HG03135 (cell line): ENCODE measurements around the gene PRAMEF13.
"Not testable (repeated sequence)": the region's sequence is repeated elsewhere in the genome, so short reads cannot be mapped to it uniquely, and the experiment has no call there.

ENCODE experiments used
- ATAC-seq: cut with Tn5 transposase; IDR thresholded peaks from one replicate; pipeline ENCODE4 v1.9.1; 2021; ENCODE audit warnings: mild to moderate bottlenecking, moderate library complexity; ENCODE audit not compliant: unreplicated experiment

The PRAMEF13 gene, protein sequence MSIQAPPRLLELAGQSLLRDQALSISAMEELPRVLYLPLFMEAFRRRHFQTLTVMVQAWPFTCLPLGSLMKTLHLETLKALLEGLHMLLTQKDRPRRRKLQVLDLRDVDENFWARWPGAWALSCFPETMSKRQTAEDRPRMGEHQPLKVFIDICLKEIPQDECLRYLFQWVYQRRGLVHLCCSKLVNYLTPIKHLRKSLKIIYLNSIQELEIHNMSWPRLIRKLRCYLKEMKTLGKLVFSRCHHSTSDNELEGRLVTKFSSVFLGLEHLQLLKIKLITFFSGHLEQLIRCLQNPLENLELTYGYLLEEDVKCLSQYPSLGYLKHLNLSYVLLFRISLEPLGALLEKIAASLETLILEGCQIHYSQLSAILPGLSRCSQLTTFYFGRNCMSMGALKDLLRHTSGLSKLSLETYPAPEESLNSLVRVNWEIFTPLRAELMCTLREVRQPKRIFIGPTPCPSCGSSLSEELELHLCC

DNA sequence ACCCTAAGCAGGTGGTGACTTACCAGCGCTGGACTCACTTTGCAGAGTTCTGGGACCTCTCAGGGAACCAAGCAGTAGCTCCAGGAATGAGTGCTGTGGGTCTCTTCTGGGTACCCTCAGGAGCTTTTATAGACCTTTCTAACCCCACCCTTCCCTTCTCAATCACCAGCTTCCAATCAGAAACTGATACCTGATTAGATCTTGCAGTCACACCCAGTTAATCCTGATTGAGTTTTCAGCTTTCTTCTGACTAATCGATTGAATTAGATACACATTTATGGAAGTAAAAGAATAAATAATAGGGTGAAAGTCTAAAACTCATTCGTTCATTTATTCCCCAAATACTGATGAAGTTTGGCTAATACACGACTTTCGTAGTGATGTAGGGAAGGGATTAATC, at the start of gene PRAMEF13:
TSS of gene PRAMEF13 (minus strand) at position 101 of the 400 bp plus-strand sequence. CDS start 1,820 bp downstream, outside the sequence.
- ATAC-seq, result not testable (repeated sequence)

DNA sequence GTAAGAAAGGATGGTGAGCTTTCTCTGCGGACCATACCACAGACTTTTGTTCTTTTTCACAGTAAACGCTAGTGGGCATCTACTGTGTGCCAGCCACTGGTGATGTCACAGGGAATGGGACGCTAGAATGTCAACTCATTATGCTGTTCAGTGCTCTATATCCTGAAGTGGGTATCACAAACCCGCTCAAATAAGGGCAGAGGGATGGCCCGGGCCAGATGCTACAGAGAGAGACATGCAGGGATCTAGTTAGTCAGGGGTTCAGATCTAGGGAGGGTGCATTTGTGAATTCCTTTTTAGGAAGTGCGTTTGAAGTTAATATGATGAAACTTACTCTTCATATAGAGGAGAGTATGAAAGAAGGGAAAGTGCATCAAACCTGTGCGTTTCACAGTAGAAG, 45.9 kb upstream of the PRAMEF13 start:
- ATAC-seq, result not testable (repeated sequence)

DNA sequence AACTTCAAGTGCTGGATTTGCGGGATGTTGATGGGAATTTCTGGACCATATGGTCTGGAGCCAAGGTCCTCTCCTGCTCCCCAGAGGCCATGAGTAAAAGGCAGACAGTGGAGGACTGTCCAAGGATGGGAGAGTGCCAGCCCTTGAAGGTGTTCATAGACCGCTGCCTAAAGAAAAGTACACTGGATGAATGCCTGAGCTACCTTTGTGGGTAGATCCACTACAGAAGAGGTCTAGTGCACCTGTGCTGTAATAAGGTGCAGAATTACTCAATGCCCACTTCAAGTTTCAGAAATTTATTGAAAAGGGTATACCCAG, 45.3 kb upstream of the PRAMEF13 start:
- not testable (repeated sequence) for ATAC-seq

DNA sequence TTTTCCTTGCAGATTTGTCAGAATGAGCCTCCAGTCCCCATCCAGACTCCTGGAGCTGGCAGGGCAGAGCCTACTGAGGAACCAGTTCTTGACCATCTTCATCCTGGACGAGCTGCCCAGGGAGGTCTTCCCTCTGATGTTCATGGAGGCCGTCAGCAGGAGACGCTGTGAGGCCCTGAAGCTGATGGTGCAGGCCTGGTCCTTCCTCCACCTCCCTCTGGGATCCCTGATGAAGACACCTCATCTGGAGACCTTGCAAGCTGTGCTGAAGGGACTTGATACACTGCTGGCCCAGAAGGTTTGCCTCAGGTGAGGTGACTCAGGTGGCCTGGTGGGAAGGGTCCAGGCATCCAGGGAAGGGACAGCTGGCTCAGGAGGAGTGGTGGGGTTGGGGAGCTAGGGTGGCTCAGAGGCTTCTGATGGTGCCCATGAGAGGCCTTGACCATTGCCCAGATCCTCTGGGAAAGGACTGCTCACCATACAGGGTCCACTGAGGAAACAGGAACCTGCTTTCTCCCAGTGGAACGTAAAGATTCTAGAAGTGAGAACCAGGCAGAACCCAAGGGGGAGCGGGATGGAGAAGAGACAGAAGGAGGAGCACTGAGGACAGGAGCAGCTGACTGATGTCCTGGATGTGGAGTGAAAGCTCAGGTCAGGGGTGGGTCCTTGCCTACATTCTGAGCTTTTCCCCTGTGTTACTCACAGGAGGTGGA, 44.8 kb upstream of the PRAMEF13 start:
- ATAC-seq, result not testable (repeated sequence)

DNA sequence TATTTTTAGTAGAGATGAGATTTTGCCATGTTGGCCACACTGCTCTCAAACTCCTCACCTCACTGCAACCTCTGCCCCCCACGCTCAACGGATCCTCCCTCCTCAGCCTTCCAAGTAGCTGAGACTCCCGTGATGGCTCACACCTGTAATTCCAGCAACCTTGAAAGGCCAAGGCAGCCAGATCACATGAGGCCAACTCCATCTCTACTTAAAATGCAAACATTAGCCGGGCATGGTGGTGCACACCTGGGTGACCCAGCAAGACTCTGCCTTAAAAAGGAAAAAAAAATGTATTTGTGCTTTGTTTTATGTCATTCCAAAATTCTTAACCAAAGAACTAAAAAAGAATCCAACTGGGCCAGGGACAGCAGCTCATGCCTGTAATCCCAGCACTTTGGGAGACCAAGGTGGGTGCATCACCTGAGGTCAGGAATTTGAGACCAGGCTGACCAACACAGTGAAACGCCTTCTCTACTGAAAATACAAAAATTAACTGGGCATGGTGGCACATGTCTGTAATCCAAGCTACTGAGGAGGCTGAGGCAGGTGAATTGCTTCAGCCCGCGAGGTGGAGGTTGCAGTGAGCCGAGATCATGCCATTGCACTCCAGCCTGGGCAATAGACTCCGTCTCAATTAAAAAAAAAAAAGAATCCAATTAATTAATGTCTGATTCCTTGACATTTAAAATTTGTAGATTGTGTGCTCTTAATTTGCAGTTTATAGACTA, 42.5 kb upstream of the PRAMEF13 start:
- not testable (repeated sequence) for ATAC-seq

DNA sequence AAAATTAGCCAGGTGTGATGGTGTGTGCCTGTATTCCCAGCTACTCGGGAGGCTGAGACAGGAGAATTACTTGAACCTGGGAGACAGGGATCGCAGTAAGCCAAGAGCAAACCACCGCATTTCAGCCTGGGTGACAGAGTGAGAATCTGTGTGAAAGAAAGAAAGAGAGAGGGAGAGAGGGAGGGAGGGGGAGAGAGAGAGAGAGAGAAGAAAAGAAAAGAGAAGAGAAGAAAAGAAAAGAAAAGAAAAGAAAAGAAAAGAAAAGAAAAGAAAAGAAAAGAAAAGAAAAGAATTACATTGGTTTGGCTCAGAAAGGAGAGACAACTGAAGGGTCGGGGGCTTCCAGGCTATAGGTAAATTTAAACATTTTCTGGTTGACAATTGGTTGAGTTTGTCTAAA, 38.4 kb upstream of the PRAMEF13 start:
- not testable (repeated sequence) for ATAC-seq

DNA sequence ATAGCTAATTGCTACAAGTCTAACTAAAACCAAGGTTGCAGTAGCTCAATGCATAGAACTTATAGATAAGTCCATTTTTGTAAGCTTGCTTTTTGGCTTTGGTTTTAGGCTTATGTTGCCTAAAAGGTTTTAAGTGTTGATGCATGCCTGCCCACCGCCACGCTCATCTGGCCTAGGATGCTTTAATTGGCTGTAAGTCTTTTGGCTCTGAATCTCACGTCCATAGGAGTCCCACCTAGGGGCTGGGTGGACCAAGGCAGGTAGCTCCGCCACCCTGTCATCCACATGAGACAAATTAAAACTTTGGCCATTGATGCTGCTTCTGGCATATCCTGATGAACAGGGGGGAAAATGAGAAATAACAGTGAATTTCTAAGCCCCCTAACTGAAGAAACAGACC, 36.4 kb upstream of the PRAMEF13 start:
- not testable (repeated sequence) for ATAC-seq

DNA sequence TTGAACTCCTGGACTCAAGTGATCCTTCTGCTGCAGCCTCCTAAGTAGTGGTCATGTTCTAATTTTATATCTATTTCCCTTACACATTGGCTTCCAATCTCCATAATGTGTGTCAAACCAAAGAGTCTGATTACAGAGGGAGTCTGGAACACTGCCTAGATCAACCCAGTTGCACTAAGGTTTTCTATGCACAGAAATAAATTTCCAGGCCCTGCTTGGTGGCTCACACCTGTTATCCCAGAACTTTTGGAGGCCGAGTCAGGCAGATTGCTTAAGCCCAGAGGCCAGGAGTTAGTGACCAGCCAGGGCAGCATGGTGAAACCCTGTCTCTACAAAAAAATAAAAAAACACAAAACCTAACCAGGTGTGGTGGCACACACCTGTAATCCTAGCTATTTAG, 32.8 kb upstream of the PRAMEF13 start:
- ATAC-seq, result not testable (repeated sequence)

DNA sequence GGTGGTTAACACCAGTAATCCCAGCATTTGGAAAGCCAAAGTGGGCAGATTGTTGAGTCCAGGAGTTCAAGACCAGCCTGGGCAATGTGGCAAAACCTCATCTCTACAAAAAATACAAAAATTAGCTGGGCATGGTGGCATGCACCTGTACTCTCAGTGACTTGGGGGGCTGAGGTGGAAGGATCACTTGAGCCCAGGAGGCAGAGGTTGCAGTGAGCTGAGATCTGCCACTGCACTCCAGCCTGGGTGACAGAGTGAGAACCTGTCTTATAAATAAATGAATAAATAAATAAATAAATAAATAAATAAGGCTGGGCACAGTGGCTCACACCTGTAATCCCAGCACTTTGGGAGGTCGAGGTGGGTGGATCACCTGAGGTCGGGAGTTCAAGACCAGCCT, 30.8 kb upstream of the PRAMEF13 start:
- ATAC-seq, result not testable (repeated sequence)

DNA sequence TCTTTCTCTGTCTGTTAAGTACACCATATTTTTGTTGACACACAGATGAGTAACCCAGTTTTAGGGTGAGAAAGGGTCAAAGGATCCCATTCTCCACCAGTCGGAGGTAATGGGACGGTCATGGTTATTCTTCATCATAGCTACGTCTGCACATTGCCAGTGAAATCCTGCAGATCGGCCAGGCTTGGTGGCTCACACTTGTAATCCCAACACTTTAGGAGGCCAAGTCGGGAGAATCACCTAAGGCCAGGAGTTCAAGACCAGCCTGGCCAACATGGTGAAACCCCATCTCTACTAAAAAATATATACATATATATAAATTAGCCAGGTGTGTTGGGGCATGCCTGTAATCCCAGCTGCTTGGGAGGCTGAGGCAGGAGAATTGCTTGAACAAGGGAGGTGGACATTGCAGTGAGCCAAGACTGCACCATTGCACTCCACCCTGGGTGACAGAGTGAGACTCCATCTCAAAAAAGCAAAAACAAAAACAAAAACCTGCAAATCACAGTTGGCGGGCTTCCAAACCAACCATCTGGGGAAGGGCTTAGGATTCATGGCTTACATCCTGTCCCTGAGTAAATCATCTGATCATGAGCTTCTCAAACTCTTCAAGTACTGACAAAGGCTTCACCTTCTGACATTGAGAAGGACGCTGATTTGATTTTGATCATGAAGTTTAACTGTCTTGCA, 30.0 kb upstream of the PRAMEF13 start:
- ATAC-seq, result not testable (repeated sequence)

DNA sequence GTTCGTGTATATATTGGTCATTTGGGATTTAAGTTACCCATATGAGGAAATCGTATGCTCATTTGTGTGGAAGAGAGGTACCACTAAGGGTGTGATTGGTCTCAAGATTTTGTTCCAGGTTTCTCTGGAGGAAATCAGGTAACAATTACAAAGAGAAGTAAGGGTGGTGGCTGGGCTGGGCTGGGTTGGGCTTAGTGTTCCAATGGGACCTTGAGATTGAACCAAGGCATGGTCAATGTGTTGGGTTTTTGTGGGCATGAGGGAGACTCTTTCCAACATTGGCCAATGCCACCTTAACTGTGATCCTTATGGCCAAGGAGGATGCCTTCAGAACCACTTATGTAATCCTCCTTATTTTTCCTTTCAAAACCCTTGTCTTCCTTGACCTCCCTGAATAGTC, 29.4 kb upstream of the PRAMEF13 start:
- not testable (repeated sequence) for ATAC-seq

DNA sequence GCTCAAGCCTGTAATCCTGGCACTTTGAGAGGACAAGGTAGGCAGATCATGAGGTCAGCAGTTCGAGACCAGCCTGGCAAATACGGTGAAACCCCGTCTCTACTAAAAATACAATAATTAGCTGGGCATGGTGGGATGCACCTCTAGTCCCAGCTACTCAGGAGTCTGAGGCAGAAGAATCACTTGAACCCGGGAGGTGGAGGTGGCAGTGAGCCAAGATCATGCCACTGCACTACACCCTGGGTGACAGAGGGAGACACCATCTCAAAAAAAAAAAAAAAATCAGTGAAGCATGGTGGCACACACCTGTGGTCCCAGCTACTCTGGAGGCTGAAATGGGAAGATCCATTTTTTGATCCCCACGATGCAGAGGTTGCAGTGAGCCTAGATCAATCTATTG, 28.9 kb upstream of the PRAMEF13 start:
- ATAC-seq, result not testable (repeated sequence)

DNA sequence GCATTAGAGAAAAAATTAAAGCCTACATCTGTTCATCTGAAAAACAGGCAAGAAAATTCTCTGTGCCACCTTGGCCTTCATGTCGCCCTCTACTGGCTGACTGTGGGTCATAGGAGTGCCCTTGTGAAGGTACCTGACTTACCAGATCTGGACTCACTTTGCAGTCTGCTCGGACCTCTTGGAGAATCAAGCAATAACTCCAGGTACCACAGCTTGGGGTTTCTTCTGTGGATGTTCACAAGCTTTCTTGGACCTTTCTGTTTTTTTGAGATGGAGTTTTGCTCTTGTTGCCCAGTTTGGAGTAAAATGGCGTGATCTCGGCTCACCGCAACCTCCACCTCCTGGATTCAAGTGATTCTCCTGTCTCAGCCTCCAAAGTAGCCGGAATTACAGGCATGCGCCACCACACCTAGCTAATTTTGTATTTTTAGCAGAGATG, 27.2 kb upstream of the PRAMEF13 start:
- ATAC-seq, result no peak

DNA sequence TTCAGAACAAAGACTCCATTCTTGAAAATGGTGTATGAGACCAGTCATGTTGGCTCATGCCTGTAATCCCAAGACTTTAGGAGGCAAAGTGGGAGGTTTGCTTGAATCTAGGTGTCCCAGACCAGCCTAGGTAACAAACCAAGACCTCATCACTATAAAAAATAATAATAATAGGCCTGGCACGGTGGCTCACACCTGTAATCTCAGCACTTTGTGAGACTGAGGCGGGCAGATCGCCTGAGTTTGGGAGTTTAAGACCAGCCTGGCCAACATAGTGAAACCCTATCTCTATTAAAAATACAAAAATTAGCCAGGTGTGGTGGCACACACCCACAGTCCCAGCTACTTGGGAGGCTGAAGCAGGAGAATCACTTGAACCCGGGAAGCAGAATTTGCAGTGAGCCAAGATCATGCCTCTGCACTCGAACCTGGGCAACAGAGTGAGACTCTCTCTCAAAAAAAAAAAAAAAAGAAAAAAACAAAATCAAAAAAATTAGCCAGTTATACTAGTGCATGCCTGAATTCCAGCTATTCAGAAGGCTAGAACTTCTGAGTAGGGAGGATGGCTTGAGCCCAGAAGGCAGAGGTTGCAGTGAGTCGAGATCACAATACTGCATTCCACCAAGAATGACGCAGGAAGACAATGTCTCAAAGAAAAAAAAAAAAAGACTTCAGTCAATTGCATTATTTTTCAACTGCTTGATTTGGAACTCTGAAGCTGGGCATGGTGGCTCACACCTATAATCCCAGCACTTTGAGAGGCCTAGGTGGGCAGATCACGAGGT, 26.3 kb upstream of the PRAMEF13 start:
- not testable (repeated sequence) for ATAC-seq

DNA sequence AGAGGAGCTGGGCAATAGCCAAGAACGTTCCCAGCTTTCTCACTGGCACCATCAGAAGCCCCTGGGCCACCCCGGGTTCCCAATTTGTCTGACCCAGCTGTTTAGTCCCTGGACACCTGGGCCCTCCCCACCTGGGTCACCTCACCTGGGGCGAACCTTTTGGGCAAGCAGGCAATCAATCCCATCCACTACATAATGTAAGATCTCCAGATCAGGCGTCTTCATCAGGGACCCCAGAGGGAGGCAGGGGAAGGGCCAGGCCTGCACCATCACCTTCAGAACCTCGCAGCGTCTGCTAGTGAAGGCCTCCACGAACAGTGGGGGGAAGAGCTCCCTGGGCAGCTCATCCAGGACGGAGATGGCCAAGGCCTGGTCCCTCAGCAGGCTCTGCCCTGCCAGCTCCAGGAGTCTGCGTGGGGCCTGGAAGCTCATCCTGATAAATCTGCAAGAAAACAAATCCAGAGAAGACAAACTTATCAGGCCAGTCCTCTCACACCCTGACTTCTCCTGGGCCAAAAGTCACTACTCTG, 24.5 kb upstream of the PRAMEF13 start, which contains the start of gene PRAMEF18:
TSS of gene PRAMEF18 (minus strand) at position 480 of the 530 bp plus-strand sequence. CDS start at position 432, 48 bp downstream.
- ATAC-seq, result not testable (repeated sequence)

DNA sequence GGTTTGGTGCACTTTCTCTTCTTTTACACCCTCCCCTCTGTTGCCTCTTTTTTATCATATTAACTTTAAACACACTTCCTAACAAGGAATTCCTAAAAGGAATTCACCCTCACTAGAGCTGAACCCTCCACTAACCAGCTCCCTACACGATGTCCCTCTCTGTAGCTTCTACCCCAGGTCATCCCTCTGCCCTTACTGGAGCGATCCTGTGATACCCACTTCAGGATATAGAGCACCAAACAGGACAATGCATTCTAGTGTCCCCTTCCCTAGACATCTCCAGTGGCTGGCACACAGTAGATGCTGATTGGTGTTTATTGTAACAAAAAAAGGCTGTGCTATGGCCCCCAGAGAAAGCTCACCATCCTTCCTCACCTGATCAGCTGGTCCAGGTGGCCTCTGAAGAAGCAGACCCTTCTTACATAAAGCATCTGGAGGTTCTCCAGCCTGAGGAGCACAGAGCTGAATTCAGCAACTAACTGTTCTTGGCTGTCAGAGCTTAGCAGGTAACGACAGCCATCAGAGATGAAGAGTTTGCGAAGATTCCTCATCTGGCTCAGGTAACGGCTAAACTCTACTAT, 23.4 kb upstream of the PRAMEF13 start:
- ATAC-seq, result no peak

DNA sequence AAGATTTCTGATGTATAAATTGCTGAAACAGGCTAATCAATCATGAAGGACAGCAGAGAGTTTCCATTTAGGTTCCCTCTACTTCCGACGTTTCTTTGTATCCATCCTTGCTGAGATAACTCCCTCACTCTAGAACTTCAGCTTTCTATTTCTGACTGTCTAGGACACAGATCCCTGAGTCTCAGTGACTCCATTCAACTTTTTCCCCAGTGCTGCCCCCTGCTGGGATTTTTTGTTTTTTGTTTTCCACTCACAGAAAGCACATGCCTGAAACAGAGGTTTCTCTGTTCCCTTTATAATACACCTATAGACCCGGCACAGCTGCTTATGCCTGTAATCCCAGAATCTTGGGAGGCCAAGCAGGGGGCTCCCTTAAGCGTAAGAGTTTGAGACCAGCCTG, 21.6 kb upstream of the PRAMEF13 start:
- ATAC-seq, result not testable (repeated sequence)

DNA sequence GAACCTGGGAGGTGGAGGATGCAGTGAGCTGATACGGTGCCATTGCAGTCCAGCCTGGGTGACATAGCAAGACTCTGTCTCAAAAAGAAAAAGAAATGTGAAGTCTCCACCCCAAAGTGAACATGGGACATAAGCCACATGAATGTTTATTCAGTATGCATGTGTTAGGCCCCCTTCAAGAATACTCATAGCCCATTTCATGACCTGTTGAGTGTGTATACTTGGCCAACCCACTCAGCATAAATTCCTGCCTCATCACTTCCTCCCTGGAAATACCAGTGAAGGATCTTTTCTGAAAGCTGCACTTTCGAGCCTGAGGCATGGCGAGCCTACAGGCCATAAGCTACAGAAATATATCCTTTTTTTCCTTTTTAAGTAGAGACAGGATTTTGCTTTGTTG, 18.0 kb upstream of the PRAMEF13 start:
- ATAC-seq, result not testable (repeated sequence)

DNA sequence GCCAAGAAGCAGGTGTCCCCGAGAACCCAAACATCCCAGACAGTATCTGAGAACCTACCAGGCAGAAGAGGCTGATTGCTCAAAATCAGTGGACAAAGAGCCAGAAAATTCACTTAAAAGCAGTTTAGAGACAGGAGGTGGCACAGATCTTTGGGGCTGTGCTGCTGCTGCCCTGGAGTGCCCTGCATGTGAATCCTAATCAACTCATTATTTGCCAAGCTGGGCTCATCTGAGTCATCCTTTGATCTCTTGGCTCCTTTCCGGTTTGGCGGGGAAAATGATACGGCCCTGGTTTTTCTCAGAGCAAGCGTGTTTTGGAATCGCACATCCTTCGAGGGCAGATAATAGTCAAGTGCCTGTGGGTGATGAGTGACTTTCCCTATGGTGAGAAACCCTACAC, 15.4 kb upstream of the PRAMEF13 start:
- ATAC-seq, result not testable (repeated sequence)
